GM12874 (cell line): ENCODE results near the gene CFAP161.

Source experiments
- TF ChIP-seq, protein P1 (sequence below): IDR thresholded peaks from 2 replicates; pipeline ENCODE4 v1.5.1; 2011; ENCODE audit warnings: low read depth, mild to moderate bottlenecking, control low read depth, low read length, moderate library complexity; ENCODE audit not compliant: insufficient read depth

Gene CFAP161

GRCh38 chr15:81117581-81117980 is 16.5 kb upstream of the CFAP161 start:
- TF ChIP-seq, protein P1, sequence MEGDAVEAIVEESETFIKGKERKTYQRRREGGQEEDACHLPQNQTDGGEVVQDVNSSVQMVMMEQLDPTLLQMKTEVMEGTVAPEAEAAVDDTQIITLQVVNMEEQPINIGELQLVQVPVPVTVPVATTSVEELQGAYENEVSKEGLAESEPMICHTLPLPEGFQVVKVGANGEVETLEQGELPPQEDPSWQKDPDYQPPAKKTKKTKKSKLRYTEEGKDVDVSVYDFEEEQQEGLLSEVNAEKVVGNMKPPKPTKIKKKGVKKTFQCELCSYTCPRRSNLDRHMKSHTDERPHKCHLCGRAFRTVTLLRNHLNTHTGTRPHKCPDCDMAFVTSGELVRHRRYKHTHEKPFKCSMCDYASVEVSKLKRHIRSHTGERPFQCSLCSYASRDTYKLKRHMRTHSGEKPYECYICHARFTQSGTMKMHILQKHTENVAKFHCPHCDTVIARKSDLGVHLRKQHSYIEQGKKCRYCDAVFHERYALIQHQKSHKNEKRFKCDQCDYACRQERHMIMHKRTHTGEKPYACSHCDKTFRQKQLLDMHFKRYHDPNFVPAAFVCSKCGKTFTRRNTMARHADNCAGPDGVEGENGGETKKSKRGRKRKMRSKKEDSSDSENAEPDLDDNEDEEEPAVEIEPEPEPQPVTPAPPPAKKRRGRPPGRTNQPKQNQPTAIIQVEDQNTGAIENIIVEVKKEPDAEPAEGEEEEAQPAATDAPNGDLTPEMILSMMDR, result no peak

DNA sequence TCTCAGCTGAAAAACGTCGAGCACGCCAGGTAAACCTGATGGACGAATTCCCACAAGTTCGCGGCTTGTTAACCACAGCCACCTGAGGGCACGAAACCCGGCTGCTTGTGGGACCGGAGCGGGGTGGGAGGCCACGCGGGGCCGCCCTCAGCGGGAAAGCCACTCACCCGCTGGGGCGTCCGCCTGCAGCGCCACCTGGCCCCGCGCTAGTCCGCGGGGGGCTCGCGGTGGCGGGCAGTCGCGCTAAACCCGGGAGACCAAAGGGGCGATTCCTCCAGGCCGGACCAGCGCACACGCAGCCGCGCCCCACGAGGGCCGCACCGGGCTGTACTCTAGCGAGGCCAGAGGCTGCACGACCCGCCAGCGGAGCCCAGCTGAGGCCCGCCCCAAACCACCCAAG is 15.7 kb upstream of the CFAP161 start:
- TF ChIP-seq, protein P1, result no peak

GRCh38 chr15:81120069-81120468 is 14.0 kb upstream of the CFAP161 start:
- TF ChIP-seq, protein P1, result no peak

- TF ChIP-seq, protein P1, result no peak
These were observed 7.2 kb upstream of the CFAP161 start for GRCh38 chr15:81126892-81127291.

GRCh38 chr15:81146006-81146405 is 11.9 kb downstream of the CFAP161 start:
- TF ChIP-seq, protein P1, result no peak

DNA sequence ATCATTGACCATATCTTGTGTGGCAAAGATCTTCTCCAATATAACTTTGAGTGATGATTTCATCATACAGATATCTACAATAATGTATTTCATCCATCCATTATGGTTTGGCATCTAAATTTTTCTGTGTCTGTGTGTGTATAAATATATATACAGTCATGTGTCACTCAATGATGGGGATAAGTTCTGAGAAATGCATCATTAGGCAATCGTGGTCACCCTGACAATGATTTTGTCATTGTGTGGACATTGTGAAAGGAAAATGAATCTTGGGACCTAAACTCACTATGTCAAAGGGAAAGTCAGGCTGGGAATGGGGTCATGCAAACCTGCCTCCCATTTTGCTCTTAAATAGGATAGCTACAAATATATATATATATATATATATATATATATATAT is 12.4 kb downstream of the CFAP161 start:
- TF ChIP-seq, protein P1, result no peak

DNA sequence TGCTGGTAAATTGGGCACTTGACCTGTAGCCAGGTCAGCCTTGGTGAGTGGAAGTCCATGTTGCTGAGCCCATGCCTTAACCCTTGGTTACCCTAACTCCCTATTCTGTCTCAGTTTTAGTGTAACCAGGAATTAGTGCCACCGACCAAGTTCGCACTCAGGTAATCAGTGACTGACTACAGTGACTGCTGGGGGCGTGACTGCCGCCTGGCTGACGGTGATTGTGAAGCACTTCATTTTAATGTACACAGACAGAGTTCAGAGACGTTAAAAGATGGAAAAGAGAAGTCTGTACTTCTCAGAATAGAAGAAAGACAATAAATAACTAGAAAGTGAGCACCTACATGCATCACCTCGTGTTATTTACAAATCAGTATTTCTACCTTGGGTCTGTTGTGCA is 17.3 kb downstream of the CFAP161 start:
- TF ChIP-seq, protein P1, result no peak

DNA sequence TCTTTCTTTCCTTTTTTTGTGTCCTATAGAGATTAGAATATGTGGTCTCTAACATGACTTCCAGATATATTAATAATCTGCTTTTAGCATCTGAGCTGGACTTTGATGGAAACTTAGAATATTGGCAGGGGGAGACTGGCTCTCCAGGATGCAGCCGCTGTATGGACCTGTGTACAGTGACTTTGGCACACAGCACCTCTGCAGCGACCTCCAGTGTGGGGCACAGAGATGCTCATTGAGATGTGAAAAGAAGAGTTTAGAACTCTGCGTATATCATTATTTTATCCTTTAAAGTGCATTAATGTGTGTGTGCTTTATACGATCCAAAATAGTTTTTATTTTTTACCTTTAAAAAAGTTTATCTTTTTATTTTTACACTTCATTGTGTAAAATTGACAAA is 18.3 kb downstream of the CFAP161 start:
- TF ChIP-seq, protein P1, result no peak
